GM08714 (cell line): ENCODE measurements around the gene ALOXE3.

ENCODE experiments used
- H3K4me3 ChIP-seq: fragments of 200-500 bp; sonication (Bioruptor generic); 2 replicates; pipeline ENCODE4 v1.5.1; 2014; ENCODE audit warnings: mild to moderate bottlenecking, low read length, inconsistent platforms
- ZNF274 ChIP-seq: IDR thresholded peaks from 2 replicates; pipeline ENCODE4 v1.6.1; 2012; ENCODE audit warnings: mild to moderate bottlenecking, low read depth, low read length

ALOXE3 gene

DNA sequence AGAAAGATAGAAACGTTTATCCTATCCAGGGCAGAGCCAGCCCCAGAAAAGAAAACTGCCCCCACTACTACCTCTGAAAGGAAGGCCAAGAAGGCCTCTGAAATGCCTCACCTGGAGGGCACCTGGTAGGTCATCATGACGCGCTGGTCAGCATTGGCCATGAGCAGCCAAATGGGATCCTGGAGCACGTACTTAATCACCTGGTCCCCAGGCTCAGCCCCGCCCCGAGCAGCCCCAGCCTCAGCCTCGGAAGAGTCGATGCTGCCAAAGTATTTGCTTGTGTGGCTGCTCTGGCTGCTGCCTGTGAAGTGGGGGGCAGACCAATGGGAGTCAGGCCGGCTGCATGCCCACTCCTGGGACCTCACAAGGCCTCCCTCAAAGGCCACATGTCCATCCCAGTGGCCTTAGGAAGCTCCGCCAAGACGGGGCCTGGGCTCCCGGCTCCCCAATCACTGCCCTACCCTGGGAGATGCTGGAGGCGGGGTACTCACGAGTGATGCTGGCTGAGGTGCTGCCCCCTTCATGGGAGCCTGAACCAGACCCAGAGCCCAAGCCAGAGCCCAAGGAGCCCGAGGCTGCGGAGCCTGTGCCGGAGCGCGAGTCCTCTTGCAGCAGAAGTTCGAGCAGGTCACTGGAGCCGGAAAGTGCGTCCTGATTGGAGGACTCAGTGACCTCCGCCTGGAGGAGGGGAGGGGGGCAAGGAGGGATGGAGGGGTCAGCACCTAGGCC, 24.0 kb upstream of the ALOXE3 start:
- H3K4me3 ChIP-seq, result no peak overlapping the region
- no peak for TF ChIP-seq ZNF274

DNA sequence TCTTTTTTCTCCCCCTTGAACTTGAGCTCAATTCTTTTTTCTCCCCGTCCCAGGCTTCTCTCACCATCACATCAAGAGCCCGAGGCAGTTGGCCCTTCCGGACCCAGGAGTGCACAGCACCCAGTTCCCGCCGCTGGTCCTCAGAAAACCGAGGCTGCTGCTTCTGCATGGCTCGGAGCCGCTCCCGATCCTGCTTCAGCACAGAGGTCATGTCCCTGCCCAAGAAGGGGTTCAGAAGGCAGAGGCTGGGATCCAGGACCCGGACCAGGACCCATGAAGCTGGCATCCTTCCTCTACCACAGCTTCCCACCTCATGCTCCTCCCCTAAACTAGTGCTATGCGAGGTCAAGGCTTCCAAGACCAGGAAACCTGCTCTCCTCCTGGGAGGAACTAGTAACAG, 23.4 kb upstream of the ALOXE3 start:
- TF ChIP-seq ZNF274, result no peak

GRCh38 chr17:8141045-8141444, 22.7 kb upstream of the ALOXE3 start:
- TF ChIP-seq ZNF274, result no peak
- H3K4me3 ChIP-seq, result no peak overlapping the region

More for the DNA sequence above, 23.4 kb upstream of the ALOXE3 start:
- no peak overlapping the region for H3K4me3 ChIP-seq

DNA sequence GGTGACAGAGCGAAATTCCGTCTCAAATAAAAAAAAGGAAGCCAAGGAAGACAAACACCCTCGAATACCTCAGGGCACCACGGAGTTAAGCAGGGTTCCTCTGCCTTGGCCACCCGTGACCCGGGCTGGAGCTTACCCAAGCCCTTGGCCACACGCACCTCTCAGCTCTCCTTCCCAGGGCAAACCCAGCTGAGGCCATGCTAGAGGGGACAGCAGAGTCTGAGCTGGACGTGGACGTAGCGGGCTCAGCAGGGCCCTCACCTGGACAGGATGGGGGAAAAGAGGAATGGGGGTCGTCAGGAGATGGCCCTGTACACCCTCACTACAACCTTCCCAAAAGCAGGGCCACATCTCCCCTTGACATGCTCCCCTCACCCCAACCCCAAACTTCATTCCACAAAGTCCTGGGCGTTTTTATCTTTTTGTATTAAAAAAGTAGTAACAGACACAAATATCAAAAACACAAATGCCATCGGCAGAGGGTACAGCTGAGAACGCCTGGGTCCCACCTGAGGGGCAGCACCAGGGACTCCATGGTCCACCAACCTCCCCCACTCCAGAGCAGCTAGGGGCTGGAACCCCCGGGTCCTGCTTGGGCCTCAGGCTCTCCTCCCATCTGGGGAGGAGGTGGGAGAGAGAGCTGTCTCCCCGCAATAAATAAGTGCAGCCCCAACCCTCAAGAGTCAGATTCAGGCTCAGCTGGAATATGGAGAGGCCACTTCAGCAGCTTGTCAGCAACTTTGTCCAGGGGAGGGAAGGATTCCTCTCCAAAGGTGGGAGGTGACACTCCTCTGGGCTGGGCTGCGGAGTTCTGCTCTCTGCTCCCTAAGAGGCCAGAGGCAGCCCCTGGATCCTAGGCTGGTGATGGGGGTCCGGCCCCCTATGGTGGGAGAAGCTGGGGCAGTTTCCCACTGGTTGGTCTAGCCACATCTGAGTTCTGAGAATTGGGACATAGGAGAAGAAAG, 22.0 kb upstream of the ALOXE3 start:
- TF ChIP-seq ZNF274, result no peak
- no peak overlapping the region for H3K4me3 ChIP-seq

GRCh38 chr17:8138672-8139371, 20.5 kb upstream of the ALOXE3 start:
- peak overlapping the region; percentile 88 for H3K4me3 ChIP-seq
- TF ChIP-seq ZNF274, result no peak

DNA sequence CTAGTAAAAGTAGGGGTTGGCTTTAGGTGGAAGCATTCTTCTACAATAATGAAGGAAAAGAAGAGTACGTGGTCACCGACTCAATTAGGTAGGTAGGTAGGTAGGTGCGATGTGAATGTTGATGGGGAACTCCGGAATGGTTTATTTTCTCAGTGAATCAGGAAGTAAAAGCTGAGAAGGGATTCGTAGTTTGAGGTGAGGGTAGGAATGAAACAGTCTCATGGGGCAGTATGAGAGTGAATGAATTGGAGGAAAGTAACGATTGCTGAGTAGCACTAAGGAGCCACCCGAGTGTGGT, 20.0 kb upstream of the ALOXE3 start:
- TF ChIP-seq ZNF274, result no peak
- H3K4me3 ChIP-seq, result peak overlapping the region; percentile 54

GRCh38 chr17:8137645-8138373, 19.5 kb upstream of the ALOXE3 start:
- TF ChIP-seq ZNF274, result no peak
- peak overlapping the region; percentile 54 for H3K4me3 ChIP-seq

GRCh38 chr17:8133941-8134340, 15.6 kb upstream of the ALOXE3 start:
- no peak overlapping the region for H3K4me3 ChIP-seq
- TF ChIP-seq ZNF274, result no peak

DNA sequence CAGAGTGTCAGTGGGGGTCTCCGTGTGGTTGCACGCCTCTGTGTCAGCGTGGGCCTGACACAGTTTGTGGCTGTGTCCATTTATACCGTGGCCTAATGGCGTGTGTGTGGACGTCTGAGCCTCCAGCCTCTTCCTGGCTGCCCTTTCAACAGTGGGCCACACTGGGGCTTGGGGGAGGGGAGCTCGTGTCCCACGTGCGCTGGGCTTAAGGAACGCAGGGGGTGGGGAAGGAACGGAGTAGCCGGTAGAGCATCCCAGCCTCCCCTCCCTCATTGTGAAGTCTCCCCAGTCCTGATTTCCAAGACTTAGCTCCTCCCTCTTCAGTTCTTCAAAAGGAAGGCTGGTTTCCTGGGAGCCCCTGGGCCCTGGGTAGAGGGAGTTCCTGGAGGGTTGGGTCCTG, 15.1 kb upstream of the ALOXE3 start:
- no peak overlapping the region for H3K4me3 ChIP-seq
- TF ChIP-seq ZNF274, result no peak

DNA sequence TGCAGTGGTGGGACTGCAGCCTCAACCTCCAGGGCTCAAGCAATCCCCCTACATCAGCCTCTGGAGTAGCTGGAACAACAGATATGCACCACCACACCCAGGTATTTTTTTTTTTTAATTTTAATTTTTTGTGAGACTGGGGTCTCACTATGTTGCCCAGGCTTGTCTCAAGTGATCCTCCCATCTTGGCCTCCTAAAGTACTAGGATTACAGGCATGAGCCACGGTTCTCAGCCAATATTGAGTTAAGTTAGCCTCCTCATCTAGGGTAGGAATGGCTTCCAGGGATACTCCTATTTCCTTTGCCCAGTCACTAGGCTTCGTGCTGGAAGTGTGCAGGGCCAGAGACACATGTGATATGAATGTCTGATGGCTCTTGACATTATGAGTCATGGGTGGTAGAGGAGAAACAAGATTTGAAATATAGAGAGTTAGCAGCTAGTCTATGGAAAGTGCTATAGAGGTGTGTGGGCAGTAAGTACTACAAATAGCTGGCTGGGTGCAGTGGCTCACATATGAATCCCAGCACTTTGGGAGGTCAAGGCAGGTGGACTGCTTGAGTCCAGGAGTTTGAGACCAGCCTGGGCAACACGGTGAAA, 13.6 kb upstream of the ALOXE3 start:
- no peak overlapping the region for H3K4me3 ChIP-seq
- TF ChIP-seq ZNF274, result no peak

- no peak for TF ChIP-seq ZNF274
- H3K4me3 ChIP-seq, result no peak overlapping the region
Measured at GRCh38 chr17:8128125-8128784, 9.9 kb upstream of the ALOXE3 start.

DNA sequence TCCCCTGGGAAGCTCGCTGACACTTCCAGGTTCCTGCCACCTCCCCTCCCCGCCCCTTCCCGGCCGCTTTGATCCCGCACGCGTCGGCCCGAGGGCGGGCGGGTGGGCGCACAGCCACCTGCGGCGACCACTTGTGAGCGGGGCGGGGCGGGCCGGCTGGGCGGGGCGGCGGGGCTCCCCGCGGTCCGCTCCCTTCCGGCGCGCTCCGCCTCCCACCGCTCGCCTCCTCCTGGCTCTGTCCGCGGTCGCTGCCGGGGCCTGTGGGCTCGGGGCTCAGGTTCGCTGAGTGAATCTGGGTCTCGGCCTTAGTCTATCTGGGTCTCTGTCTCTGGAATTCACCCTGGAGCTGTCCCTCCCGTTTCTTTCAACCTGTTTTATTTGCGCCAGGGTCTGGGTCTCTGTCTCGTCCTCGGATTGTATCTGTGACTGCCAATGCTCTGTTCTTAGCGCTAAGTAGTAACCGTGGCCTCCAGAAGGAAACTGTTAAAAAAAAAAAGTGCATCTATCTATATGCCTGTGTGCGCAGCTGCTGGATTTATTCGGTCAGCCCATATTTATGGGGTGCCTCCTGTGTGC, 8.3 kb upstream of the ALOXE3 start:
- no peak for TF ChIP-seq ZNF274
- H3K4me3 ChIP-seq, result peak overlapping the region; percentile 95
